Stimulated activated CD8-positive, alpha-beta memory T cell treated with anti-CD3 and anti-CD28 coated beads, Interleukin-7, amount 100 ng/mL, for 48 hours (primary cell): ENCODE measurements around the gene POLR2E.

Source experiments
- DNase-seq, 2 donors: peaks; one replicate each; pipeline ENCODE4 v3.0.0-alpha.2; 2020; ENCODE audit warnings: low read depth in 1 of 2; ENCODE audit errors: extremely low read depth in 1 of 2

Gene POLR2E

DNA sequence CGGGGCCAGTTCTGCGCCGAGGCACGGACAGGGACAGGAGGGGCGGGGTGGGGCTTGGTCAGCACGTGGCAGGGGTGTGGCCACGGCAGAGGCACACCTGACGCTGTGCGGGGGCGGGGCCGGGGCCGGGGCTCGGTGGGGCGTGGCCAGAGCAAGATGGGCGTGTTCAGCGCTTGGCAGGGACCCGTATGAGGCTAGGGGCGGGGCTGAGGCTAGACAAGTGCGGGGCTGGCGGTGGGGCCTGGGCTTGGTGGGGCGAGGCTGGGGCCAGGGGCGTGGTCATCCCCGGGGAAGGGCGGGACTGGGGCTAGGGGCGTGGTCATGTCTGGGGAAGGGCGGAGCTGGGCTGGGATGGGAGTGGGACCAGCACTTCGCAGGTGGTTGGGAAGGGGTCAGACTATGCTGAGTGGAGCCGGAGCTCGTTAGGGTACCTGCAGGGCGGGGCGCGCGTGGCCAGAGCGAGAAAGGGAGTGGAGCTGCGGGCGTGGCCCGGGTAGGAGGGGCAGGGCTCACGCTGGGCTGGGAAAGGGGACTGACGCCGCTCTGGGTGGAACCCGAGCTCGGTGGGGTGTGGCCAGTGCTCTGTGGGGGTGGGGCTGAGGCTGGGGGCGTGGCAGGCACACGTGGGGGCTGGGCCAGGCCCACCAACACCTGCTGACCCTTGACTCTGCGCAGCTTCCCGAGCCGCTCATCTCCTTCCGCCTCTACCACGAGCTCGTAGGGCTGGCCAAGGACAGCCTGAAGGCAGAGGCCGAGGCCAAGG lies 12.8 kb downstream of the POLR2E start:
- DNase-seq: peak; percentile 61 to 85

DNA sequence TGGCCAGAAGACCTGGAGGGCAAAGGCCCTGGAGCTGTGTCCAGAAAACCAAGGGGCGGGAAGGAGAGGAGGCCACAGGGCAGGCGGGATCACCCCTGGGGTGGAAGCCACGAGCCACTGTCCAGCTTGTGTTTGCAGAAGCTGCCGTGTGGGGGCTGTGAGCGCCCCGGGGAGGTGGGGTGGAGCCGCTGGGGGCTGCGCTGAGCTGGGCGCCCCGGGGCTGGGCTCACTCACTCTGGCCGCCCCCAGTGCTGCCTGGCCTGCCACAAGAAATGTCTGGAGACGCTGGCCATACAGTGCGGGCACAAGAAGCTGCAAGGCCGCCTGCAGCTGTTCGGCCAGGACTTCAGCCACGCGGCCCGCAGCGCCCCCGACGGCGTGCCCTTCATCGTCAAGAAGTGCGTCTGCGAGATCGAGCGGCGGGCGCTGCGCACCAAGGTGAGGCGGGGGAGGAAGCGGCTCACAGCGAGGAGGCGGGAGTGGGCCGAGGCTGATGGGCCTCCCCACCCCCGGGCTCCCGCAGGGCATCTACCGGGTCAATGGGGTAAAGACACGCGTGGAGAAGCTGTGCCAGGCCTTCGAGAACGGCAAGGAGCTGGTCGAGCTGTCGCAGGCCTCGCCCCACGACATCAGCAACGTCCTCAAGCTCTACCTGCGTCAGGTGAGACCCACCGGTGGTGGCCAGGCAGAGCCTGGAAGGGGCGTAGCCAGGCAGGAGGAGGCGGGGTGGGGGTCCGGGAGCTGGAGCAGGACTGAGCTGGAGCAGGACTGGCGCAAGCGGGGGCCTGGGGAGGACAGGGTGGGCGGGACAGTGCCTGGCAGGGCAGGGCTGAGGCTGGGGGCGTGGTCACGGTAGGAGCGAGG lies 13.6 kb downstream of the POLR2E start:
- DNase-seq: no peak

DNA sequence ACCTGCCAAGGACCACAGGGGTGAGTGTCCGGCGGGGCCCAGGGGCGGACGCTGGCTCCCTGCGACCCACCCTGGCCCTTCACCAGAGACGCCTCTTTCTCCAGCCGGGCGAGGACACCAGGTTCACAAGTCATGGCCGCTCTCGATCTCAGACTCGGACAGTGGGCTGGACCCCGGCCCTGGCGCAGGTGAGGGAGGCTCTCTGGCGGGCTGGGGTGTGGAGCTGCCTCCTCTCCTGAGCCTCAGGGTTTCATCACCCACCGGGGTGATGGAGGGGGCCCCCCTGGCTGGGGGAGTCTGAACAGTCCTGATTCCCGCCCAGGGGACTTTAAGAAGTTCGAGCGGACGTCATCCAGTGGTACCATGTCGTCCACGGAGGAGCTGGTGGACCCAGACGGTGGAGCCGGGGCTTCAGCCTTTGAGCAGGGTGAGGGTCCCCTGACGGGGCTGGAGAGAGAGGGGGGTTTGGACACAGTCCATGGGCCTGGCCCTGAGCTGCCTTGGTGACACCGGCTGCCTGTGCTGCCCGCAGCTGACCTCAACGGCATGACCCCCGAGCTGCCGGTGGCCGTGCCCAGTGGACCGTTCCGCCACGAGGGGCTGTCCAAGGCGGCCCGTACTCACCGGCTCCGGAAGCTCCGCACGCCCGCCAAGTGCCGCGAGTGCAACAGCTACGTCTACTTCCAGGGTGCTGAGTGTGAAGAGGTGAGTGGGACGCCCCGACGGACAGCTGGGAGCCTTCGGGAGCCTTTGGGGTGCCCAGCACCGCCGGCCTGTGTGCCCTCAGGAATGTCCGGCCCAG lies 14.6 kb downstream of the POLR2E start:
- DNase-seq: no peak

DNA sequence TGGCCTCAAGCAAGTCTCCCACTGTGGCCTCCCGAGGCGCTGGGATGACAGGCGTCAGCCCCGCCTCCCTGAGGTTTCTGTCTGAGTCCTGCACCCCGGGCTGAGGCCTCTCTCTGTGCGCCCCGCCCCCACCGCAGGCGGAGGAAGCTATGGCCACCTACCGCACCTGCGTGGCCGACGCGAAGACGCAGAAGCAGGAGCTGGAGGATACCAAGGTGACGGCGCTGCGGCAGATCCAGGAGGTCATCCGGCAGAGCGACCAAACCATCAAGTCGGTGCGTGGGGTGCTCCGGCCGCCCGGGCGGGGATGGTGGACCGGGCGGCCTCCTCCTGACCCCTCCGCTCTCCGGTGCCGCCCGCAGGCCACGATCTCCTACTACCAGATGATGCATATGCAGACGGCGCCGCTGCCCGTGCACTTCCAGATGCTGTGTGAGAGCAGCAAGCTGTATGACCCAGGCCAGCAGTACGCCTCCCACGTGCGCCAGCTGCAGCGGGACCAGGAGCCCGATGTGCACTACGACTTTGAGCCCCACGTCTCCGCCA lies 15.5 kb downstream of the POLR2E start:
- peak in 1 of 2 donors; percentile 78 for DNase-seq

DNA sequence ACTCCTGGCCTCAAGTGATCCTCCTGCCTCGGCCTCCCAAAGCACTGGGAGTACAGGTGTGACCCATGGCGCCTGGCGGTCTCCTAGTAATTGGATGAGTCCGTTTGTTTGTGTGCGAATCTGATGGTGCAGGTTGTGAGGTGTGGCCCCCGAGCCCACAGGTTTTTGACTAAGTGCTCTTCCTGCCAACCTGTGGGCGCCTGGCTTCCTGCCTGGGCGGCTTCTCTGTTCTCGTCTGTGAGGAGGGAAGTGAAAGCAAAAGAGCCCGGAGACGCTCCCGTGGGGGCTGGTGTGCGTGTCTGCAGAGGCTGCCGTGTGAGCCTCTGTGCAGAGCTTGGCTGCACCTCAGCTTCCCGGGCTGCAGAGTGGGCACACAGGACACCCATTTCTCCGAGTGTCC lies 18.2 kb downstream of the POLR2E start:
- peak; percentile 79 to 90 for DNase-seq

DNA sequence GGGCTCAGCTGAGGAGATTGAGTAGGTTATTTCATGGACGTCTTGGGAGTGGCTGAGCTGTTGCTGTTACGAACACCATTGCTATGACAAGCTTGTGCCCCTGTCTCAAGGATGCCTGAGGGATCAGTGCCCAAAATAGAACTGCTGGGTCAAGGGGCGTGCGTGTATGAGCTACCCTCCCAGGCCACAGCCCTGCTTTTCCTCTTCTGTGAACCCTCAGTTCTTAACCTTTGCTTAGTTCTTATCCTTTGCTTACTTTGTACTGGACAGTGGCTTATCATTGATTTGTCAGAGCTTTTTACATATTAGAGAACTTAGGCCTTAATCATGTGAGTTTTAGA lies 19.2 kb downstream of the POLR2E start:
- DNase-seq: no peak

DNA sequence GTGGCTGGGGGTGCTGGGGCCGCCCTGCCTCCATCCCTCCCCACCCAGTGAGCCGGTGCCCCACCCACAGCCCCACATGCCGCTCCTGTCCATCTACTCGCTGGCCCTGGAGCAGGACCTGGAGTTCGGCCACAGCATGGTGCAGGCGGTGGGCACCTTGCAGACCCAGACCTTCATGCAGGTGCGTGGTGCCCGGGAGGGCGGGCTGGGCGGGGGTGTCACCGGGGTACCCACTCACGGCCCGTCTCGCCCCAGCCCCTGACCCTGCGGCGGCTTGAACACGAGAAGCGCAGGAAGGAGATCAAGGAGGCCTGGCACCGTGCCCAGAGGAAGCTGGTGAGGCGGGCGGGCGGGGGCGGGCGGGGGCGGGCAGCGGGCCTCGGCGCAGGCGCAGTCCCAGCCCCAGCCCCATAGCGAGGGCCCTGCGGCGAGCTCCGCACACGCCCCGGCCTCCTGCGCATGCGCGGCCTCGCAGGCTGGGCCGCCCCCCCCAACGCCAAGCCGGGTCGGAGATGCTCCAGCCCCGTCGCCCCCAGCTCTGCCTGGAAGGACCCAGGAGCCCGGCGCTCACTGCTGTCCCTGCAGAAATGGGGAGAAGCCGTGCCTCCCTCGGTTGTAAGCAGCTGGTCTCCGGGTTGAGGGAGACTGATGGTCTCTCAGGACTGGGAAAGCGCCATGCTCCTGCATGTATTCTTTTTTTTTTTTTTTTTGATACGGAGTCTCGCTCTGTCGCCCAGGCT lies 20.5 kb downstream of the POLR2E start:
- peak; percentile 68 for DNase-seq

DNA sequence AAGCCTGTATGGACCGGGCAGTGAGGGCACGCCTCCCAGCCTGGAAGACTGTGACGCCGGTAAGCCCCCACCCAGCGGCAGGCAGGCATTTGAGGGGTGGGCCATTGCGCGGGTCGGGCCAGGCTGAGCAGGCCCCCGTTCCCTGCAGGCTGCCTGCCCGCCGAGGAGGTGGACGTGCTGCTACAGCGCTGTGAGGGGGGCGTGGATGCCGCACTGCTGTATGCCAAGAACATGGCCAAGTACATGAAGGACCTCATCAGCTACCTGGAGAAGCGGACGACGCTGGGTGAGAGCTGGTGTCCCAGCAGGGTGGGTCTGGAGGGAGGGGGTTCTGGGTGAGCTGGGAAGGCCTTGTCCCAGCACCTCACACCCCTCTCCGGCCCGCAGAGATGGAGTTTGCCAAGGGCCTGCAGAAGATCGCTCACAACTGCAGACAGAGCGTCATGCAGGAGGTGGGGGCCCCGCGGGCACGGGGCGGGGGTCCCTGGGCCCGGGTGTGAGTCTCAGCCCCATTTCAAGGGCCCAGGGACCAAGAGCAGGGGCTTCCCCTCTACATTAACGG lies 21.1 kb downstream of the POLR2E start:
- DNase-seq: no peak

DNA sequence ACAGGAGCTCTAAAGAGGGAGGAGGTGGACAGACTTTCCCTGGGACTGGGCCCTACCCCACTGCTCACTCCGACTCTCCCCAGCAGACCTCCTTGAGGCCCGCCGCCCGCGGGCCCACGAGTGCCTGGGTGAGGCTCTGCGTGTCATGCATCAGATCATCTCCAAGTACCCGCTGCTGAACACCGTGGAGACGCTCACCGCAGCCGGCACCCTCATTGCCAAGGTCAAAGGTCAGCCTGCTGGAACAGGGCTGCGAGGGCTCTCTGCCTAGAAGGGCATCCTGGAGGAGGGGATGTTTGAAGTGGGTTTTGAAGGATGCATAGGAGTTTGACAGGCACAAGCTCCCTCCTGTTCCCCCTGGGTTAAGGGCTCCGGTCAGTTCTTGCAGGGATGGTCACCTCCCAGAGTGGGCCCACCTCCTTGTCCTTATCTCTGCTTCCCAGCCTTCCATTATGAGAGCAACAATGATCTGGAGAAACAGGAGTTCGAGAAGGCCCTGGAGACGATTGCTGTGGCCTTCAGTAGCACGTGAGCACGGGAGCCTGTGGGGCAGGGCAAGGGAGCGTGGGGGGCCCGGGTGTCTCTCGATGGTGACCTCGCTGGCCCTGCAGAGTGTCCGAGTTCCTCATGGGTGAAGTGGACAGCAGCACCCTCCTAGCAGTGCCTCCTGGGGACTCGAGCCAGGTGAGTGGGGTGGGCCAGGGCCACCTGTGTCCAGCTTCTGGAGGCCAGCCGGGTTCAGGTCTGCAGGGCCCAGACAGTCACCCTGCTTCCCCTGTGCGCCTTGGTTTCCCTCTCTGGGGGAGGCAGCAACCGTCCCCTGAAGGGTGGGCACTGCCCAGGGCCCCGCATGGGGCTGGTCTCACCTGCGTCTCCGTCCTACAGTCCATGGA lies 21.9 kb downstream of the POLR2E start:
- no peak for DNase-seq

DNA sequence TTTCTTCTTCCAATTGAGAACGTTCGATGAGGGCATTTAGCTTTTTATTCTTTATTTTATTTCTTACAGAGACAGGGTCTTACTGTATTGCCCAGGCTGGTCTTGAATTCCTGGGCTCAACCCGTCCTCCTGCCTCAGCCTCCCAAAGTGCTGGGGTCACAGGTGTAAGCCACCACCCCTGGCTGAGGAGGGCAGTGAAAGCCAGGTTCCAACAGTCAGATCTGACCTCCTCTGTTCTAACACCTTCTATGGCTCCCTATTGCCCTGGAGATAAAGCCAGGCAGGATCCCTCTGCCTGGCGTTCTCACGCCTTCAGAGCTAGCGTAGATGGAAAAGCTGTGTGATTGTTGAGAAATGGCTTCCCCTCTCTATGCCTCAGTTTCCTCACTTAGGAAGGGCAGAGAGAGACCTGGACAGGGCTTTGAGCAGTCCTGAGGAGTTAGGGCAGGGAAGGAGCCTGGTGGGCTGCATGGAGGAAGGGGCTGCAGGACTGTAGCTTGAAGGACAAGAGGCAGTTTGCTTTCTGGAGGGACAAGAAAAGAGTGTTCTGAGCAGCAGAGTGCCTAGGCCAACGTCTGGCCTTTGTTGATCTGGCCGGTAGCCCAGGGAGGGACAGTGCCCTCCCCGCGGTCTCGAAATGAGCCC lies 22.7 kb downstream of the POLR2E start:
- no peak for DNase-seq

DNA sequence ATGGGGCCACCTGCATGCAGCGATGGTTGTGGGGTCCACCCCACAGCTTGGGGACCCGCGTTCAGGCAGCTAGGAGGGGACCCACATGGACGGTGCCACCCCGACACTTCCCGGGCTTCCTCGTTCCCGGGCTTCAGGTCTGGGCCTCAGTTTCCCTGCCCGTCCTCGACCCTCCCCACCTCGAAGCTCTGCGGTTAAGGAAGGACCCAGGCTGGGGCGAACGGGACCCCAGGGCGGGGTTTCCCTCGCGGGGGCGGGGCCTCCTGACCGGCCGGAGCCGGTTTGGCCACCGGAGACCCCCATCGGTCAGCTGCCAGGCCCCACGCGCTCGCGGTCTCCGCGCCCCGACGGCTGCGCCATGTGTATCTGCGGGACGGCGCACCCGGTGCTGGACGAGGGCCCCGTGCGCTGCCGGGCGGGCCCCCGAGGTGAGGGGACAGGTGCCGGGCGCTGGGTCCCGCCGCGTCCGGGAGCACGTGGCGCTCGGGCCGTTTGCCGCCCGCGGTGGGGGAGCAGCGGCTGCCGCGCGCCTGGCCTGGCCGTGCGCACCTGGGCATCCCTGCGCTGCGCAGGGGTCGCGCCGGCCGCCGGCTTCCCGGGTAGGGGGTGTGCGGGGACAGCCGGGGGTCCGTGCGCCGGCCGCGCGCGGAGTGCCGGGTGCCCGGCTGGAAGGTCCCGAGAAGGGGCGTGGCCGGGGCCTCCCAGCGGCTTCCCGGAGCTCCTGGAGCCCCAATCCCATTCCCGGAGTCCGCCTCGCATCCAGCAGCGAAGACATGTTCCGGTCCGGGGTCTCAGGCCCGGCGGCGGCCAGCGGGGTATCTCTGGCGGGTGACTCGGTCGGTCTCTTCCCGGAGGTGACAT lies 24.0 kb downstream of the POLR2E start:
- DNase-seq: no peak

DNA sequence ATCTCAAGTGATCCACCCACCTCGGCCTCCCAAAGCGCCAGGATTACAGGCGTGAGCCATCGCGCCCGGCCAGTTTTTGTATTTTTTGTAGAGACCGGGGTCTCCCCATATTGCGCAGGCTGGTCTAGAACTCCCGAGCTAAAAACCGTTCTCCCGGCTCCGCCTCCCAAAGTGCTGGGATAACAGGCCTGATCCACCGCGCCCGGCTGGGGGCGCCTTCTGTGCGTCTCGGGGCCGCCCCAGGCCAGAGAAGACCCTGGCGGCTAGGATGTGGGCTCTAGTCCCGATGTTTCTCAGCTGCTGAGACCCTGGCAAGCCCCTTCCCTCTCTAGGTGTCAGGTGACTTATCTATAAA lies 24.6 kb downstream of the POLR2E start:
- DNase-seq: no peak

DNA sequence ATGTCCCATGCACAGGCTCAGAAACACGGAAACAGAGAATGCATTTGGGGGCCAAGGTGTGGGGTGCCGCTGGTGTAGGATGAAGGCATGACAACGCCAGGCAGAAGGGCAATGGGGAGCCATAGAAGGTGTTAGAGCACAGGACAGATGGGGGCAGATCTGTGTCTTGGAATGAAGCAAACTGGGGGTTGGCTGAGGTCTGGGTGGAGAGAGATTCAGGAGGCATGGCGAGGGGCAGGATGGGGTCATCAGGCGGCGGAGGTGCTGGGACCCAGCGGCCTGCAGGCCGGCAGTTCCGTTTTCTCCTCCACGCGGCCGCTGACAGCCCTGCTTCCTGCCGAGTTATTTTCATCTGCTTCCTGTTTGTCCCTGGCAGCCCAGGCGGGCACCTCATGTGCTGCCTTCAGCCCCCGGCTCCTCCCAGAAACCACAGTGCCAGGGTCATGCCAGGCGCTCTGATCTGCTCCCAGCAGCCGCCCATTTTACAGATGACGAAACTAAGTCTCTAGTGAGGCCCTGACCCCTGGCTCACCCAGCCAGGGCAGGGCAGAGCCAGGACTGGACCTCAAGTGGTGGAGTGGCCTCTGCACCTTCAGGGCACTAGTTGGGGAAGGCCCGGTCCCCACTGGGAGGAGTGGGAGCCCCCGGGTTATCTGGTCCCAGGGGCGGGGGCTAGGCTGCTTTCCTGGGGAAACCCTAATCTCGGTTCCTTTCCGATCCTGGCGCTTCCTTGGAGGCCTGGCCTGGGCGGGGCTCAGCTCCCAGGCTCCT lies 26.0 kb downstream of the POLR2E start:
- no peak for DNase-seq

DNA sequence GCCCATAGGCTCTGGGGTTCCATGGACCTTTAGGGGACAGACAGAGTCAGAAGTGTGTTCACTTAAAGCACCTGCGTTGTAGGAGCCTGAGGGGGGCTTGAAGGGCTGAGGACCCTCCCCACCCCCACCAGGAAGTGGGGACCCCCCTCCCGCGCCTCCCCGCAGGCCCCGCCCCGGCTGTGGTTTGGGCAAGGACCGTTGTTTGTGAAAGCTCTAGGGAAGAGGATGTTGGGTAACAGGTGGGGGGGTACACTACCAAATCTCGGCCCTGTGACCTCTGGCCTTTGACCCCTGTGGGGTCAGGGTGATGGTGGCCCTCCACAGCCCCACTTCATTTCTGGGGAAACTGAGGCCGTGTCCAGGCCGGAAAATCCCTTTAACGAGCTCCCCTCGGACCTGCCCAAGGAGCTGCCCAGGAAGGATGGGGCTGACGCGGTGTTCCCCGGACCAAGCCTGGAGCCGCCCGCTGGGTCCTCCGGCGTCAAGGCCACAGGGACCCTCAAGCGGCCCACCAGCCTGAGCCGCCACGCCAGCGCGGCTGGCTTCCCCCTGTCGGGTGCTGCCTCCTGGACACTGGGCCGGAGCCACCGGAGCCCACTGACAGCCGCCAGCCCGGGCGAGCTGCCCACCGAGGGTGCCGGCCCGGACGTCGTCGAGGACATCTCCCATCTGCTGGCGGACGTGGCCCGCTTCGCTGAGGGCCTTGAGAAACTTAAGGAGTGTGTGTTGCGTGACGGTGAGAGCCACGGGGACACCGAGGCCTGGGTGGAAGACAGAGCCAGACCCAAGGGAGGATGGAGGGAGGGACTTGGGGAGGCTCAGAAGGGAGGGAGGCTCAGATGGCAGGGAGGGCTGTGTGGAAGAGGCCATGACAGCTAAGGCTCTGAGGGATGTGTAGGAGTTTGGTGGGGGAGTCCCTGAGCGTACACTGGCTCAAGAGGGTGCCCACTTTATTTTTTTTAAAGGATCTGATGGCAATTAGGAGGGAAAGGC lies 26.9 kb downstream of the POLR2E start:
- DNase-seq: no peak

DNA sequence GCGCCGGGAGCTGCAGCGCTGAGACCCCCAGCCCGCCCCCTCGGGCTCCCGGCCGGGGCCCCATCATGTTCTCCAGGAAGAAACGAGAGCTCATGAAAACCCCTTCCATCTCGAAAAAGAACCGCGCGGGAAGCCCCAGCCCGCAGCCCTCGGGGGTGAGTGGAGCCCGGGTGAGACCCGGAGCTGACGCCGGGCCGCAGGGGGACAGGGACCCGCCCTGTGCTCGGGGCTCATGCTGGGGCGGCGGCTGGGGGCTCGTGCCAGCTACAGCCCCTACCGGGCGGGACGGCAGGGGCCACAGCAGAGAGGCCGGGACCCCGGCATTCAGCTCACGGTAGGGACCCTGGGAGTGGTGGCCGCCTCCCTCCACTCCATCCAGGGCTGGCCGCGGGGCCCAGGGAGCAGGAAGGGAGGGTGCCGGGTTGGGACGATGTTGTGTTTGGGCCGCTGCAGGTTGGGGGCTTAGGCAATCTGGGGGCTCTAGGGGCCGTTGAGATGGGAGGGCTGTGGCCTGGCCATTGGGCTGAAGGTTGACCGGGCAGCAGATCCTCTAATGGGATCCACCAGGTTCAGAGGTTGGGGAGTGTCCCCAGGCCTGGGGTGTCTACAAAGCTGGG lies 27.7 kb downstream of the POLR2E start:
- no peak for DNase-seq
